ENCODE measurements around the gene TMEM147.

DNA sequence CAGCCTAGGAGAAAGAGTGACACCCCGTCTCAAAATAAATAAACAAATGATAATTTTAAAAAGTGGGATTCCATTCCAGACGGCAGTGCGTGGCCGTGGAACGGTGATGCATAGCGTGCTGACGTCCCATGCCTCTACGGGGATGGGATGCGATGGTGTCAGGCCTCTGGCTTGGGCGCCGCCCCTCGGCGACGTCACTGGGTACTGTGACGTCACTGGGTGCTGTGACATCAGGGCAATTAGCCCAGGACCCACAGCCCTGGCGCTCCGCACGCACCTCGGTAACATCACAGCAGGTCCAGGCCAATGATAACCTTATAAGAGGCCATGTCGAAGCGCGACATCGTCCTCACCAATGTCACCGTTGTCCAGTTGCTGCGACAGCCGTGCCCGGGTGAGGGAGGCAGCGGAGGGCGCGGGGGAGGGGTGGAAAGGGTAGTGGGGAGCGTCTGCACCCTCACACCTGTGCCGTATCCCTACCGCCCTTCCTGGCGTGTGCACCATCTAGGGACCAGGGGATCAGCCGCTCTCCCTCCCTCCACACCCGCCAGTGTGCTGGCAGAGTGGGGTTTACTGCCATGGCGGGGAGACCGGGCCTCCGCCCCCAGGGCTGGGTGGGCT, 12.1 kb upstream of the TMEM147 start, which contains the start of gene GAPDHS:
- TF ChIP-seq, protein P1, sequence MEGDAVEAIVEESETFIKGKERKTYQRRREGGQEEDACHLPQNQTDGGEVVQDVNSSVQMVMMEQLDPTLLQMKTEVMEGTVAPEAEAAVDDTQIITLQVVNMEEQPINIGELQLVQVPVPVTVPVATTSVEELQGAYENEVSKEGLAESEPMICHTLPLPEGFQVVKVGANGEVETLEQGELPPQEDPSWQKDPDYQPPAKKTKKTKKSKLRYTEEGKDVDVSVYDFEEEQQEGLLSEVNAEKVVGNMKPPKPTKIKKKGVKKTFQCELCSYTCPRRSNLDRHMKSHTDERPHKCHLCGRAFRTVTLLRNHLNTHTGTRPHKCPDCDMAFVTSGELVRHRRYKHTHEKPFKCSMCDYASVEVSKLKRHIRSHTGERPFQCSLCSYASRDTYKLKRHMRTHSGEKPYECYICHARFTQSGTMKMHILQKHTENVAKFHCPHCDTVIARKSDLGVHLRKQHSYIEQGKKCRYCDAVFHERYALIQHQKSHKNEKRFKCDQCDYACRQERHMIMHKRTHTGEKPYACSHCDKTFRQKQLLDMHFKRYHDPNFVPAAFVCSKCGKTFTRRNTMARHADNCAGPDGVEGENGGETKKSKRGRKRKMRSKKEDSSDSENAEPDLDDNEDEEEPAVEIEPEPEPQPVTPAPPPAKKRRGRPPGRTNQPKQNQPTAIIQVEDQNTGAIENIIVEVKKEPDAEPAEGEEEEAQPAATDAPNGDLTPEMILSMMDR (IDR thresholded peaks at IDR 0.05; ENCODE audit: extremely low read depth in 1 of 2, insufficient read depth in 1 of 2, low read depth in 1 of 2, low read length in 2 of 2) = no peak
- no peak for TF ChIP-seq EZH2 (IDR thresholded peaks at IDR 0.05; ENCODE audit: borderline replicate concordance, low read depth, low read length, severe bottlenecking)
- TF ChIP-seq POLR2AphosphoS5 (IDR thresholded peaks at IDR 0.05; ENCODE audit: insufficient read depth, low read depth, low read length) = no peak
- no peak for TF ChIP-seq MAX (IDR thresholded peaks at IDR 0.05; ENCODE audit: insufficient read depth, insufficient read length)
- TF ChIP-seq POLR2A (IDR thresholded peaks at IDR 0.05; ENCODE audit: low read depth, low read length) = no peak
